Measurements from ENCODE around the gene HOXA11.
A peak's percentile ranks its signal among the peaks of the same experiment; 100 is the strongest.

The HOXA11 gene

DNA sequence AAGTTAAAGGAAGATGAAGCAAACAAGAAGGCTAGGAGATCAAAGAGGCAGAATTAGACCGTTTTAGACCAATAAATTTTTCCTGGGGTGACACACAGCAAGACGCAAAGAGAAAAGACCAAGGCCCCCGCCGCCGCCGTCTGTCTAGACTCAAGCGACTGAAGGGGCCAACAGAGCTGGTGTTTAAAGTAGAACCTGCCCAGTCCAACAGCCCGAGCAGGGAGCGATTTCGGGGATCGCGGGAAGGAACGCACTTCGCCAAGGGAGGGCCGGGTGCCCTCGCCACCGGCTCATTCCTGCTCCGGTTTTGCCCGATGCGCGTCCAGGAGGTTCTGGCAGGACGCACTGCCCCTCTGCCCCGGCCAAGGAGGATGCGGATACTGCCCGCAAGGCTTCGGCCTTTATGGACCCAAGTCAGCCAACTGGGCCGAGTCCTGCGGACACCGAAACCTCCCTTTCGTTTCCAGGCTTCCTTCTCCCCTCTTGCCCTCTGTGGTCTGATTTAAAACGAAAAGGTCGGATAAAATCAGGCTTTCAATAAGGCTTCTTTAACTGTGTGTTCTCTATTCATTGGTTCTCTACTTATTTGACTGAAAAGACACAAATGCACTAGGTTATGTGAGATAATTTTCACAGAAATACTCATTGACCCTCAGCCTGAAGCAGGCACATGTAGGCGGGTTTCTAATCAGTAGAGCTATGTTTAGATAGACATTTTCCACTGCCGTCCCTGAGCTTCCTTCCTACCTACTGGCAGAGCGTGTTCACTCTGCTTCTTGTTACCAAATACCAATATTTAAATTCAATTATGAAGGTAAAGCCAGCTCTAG lies 26.4 kb downstream of the HOXA11 start:
- DNase-seq (ENCODE audit: low read depth in 2 of 2) = no peak

DNA sequence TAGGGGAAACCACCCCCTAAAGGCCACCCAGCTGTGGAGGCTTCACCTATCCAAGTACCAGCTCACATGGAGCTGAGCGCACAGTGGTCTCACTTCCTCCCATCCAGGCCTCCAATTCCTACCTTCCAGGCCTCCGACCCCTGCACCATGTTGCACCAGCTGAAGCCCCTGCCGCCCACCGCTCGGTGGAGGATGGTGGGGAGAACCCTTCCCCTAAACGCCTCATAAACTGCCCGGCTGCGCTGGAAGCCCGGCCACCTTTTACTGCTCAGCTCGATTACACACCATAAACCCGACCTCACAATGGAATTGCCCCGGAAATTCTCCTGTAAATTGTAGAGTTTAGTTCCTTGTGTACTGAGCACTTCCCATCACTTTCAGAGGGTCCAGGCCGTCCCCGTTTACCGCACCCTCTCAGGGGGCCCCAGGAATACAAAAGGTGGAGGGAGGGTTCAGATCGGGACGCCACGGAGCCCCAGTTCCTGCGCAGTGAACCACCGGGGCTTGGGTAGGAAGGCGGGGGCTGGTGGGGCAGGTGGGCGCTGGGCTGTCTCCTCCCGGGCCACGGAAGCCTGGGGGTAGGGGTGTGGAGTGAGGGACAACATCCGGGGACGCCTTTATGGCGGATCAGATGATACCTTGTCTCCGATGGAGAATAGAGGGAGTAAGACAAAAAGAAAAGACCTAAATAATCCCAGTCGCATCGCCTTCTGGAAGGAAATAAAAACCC lies 27.2 kb downstream of the HOXA11 start:
- no peak for DNase-seq (ENCODE audit: low read depth in 2 of 2)

DNA sequence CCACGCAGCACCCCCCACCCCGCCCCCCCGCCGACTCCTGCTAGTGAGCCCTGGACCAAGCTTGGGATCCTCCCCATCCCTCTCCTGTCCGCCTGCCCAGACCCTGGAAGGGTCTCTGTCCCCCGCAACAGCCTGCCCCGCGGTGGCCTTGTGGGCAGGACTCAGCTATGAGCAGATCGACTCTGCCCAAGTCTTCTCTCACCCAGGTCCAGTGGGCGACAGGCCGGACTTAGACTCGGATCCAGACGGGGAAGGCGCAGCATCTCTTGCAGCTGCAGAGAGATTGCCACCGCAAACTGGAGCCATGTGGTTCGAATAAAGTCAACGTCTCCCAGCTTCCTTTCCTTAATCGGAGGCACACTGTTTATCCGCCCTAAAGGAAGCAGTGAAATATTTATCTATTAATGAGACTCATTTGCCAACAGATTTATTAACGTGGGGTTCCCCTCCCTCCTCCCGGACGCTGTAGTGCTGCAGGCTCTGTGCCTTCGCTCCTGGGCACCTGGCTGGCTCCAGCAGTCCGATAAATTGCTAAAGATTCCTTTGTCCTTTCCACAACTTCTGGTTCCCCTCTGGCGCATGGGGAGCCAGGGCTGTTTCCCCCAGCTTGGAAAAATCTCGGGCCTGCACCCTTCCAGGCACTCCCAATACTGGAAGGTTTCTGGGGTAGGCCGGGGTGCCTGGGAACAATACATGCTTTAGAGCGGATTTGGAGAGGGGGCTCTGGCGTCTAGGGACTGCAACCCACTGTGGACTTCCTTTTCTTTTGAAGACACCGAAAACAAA lies 27.9 kb downstream of the HOXA11 start:
- no peak for DNase-seq (ENCODE audit: low read depth in 2 of 2)

DNA sequence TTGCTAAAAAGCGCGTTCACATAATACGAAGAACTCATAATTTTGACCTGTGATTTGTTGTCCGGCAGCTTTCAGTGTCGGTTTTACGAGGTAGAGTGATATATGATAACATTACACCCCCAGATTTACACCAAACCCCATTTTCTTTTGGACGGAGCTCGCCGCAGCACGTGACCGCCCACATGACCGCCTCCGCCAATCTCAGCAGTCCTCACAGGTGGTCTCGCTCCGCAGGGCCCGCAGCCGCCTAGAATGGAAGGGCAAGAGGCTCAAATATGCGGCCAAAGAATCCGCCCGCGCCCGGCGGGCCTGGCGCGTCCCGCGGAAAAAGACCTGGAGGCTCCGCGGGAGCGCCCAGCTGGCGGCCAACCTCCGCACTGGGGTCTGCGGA lies 28.5 kb downstream of the HOXA11 start, which contains the start of gene HOXA7:
HOXA7 (minus strand) TSS at position 168 of the 391 bp plus-strand sequence; CDS start at position 38, 130 bp downstream.
- no peak for DNase-seq (ENCODE audit: low read depth in 2 of 2)

DNA sequence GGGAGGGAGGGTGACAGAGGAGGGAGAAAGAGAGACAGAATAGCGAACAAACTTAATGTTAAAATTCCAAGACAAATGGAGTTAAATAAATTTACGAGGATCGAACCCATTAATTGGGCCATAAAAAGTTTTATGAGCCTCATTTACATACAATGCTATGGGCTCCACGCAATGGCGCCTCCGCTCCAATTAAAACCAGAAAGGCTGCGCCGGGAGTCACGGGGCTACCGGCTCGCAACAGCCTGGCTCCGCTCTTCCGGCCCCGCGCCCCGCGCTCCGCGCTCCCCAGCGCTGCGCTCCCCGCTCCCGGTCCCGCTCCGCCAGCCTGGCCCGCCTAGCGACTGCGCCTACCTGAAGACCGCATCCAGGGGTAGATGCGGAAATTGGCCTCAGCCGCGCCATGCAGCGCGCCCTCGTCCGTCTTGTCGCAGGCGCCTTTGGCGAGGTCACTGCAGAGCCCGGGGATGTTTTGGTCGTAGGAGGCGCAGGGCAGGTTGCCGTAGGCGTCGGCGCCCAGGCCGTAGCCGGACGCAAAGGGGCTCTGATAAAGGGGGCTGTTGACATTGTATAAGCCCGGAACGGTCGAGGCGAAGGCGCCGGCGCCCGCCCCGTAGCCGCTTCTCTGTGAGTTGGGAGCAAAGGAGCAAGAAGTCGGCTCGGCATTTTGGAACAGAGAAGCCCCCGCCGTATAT lies 29.1 kb downstream of the HOXA11 start:
- no peak for DNase-seq (ENCODE audit: low read depth in 2 of 2)

DNA sequence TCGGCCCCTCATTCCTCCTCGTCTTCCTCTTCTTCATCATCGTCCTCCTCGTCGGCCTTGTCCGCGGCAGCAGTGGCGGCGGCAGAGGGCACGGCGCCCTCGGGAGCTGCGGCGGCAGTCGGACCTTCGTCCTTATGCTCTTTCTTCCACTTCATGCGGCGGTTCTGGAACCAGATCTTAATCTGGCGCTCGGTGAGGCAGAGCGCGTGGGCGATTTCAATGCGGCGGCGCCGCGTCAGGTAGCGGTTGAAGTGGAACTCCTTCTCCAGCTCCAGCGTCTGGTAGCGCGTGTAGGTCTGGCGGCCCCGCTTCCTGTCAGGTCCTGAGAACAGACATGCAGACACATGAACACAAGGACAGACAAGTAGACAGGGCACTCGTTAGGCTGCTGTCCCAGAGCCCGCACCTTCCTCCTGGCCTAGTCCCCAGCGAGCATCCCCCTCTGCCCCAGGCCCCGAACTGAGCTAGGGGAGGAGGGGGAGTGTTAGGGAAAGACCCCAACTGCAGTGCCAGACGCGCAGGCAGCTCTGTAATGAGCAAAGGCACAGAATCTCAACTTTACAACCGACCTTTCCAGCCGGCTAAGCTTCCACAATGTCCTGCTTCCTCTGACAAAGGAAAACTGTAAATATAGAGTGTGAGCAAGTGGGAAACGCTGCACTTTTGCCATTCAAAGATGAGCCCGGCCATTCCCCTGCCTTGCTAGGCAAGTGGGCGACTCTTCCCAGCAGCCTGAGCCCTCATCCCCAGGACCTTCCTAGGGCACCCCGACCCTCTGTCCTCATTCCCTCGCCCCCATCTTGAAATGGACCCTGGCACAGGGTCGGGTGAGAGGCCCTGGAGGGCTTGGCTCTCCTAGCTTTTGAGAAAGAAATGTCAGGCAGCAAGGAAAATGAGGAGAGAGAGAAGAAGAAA lies 29.9 kb downstream of the HOXA11 start:
- DNase-seq (ENCODE audit: low read depth in 2 of 2) = no peak

DNA sequence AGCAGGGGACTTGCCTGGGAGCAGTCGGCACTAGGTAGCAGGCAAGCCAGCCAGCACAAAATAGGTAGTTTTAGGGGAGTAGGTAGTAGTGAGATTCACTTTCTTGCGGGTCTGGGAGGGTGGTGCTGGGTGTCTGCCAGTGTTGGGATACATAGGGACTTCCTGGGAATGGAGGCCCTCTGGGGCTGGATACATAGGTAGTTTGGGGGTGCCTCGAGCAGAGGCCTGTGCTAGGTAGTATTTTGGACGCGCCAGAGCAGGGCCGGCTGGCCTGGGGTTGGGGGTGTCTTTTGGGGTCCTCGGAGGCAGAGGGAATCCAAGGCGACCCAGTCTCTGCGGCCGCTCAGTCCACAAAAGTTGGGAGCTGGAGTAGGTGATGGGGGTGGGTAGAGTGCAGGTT lies 30.7 kb downstream of the HOXA11 start:
- no peak for DNase-seq (ENCODE audit: low read depth in 2 of 2)

DNA sequence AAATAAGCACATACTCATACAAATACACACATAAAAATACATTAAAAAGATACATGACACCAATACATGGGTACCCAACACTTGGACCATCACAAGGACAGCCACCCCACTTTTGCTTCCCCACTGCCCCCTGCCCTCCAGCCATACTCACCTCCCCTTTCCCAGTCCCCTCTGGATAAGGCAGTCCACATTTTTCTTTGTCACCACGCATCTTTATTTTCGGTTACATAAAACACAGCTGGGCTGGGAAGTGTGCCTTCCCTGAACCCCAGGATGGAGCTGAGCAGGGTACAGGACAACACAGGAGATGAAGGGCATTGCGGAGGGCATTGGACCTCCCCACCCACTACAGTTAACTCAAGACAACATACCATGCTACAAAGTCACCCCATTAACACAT lies 31.5 kb downstream of the HOXA11 start:
- DNase-seq (ENCODE audit: low read depth in 2 of 2) = no peak

DNA sequence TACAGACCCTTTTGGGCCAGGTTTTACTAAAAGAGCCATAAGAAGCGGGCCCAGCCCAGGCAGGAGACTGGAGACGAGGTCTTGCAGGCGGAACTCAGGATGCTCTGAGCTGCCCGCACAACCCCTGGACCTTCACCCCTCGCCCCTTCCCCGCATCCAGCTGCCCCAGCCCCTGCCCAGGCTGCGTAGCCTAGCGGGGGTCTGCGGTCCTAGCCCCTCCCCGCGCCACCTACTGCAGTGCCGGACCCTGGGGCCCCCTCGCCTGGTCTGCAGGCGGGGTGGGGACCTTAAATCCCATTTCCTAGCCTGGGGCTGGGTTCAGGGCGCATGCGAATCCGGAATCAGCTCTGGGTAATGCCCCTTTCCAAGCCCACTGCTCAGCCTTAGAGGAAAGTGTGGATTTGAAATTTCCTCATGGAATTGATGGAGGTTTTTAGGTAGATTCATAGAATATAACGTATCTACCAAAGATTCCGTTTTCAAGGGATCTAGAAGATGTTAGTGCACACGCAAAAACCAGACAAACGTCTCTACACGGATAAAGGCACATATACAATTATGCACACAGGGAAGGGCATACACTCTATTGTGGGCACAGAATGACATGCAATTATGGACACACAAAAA lies 32.1 kb downstream of the HOXA11 start:
- DNase-seq (ENCODE audit: low read depth in 2 of 2) = no peak

DNA sequence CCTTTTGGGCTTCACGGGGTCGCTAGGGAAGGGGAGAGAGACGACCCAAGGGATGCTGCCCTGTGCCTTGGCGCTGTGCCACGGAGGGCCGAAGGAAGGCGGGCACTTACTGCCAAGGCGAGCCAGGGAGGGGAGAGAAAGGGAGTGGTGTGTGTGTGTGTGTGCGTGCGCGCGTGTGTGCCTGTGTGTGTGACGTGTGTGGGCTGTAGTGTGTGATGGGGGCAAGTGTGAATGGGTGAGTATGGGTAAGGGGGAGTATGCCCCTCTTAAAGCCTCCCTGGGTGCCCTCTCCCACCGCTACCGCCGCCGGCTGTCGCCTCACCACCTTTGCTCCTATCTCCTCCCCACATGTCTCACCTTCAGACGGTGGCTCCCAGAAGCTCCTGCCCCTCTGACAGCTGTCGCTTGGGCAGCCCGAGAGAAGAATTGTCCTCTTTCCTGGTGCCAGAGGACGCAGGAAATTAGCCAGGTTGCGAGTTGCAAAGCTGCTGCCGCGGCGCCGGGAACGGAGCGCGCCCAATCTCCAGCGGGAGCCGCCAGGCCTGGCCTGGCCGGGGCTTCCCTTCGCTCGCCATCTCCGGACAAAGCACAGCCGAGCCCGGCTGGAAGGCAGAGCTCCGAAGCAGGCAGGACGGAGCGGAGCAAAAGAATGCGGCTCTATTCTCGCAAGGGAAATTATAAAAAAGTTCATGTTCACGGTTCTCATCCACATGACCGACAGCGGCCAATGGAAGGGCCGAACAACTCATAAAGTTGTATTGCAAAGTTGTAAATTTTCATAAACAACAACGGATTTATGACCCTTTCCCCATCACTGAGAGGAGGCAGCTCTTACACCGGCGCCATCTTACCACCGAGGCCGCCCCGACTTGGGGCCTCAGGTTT lies 32.9 kb downstream of the HOXA11 start, which contains the start of gene HOXA3:
HOXA3 (minus strand) TSS at position 653 of the 885 bp plus-strand sequence. CDS start 41,943 bp downstream, outside the sequence.
- no peak for DNase-seq (ENCODE audit: low read depth in 2 of 2)

DNA sequence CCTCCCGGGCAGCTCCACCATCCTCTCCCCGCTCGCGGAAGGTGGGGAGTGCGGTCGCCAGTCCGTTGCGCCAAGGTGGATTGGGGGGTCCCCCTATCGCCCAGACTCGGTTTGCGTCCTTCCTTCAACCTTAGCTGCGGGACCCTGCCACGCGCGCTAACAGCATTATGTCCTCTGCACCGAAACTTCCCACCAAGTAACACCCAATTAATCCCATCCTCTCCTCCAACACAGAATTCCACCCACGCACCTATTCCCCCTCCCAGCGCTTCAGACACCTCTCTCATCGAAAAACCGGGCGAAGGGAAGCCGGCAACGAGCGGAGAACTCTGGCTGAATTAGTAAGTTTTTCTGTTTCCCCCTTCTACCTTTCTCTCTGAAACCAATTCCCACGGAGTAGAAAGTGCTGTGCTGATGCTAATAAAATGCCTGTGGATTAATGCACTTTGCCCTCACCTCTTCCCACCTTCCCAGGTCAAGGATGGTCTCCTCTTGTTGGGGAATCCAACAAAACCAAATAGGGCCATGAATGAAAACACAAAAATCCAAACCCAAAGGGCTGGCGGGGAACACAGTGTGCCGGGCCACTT lies 33.6 kb downstream of the HOXA11 start:
- no peak for DNase-seq (ENCODE audit: low read depth in 2 of 2)

DNA sequence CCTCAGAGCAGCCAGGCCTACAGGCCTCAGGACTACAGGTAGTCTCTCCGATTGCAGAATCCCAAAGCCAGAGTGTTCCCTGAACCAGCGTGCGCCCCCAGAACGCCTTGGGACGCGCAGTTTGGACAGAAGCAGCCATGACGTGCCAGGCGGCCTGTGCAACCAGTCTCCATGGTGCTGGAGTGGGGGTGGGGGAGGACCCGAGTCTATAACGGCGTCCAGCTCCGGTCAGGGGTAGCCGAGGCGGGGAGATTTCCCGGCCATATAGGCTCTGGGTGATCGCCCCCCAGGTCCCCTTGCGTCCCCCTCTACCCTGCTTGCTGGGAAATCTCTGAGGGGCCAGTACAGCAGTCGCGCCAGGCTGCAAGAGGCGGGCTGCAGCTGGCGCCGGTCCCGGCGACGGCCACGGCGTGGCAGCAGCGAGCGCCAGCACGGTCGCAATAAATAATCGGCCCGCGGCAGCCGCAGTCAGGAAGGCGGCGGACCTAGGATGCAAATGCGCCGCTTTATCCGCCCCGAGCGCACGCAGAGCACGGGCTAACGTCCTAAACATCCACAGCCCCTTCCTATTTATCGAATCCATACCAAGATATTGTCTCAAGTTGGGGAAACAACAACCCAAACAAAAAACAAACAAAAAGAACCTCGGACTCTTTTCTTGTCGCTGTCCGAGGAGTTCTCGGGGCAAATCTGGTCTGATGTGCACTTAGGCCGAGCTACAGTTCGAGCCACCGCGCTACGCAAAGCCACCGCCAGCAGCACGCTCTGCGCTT lies 34.3 kb downstream of the HOXA11 start:
- peak; percentile 49 to 59 for DNase-seq (ENCODE audit: low read depth in 2 of 2)

DNA sequence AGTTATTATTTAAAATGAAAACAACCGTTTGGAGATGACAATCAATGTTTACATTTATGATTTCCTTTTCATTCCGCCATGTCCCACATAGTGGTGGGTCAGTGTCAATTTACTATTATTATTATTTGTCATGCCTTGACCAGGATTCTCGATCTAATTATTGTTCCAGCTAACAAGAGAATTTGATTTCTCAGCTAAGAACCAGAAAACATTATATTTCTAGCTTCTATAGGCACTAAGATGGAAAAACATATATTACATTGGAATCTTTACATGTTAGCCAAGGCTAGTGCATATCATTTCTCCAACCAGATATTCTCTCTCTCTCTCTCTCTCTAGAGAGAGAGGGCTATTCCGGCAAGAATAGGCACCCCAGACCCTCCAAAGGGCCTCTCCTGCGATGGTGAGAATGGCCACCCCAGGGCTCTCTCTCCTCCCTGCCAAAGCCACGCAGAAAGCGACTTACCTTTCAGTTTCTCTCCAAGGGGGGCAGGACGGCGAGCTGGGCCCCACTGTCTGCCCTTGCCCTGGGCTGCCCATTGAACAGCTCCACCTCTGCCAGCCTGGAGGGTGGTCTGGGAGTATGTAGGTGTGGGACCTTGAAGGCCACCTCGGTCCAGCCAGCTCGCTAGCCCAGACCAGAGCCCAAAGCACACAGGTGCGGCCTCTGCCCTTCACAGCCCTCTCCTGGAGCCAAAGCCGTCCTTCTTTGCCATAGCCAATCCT lies 35.0 kb downstream of the HOXA11 start:
- DNase-seq (ENCODE audit: low read depth in 2 of 2) = no peak

DNA sequence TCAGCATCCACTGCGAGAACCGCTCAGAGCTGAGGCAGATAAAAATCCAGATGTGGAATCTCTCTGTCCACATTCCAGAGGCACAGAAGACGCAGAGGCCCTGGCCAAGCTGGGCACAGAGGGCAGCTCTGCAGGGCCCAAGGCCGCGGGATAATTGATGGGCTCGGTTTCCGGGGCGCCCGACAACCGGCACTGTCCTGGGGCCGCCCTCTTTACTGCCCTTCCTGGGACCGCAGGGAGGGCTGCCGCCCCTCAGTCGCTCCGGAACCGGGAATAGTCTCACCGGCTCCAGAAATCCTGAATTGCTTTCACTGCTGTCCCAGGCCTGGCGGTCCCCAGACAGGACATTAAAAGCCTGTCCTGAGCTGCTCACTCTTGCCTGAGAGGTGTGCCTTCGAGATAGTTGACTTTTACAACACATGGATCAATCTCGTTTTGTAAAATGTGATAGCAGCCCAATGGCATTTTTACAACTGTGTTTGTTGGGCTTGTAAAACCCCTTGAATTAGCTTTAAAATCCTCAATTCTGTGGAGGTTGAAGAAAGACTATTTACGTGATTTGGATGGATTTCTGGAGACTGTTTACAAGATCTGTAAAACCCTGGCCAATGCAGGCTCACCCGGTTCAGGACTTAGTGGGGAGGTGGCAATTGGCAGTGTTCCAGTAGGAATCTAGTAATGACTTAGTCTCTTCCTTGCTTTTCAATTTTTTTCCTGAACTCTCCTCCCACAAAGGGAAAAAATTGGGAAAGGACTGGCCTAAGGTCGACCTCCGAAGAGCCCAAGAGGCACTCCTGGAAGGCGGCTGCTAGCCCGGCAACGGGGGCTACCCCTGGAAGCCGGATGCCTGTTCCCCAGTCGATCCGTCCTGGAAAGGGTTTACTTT lies 36.0 kb downstream of the HOXA11 start:
- no peak for DNase-seq (ENCODE audit: low read depth in 2 of 2)

DNA sequence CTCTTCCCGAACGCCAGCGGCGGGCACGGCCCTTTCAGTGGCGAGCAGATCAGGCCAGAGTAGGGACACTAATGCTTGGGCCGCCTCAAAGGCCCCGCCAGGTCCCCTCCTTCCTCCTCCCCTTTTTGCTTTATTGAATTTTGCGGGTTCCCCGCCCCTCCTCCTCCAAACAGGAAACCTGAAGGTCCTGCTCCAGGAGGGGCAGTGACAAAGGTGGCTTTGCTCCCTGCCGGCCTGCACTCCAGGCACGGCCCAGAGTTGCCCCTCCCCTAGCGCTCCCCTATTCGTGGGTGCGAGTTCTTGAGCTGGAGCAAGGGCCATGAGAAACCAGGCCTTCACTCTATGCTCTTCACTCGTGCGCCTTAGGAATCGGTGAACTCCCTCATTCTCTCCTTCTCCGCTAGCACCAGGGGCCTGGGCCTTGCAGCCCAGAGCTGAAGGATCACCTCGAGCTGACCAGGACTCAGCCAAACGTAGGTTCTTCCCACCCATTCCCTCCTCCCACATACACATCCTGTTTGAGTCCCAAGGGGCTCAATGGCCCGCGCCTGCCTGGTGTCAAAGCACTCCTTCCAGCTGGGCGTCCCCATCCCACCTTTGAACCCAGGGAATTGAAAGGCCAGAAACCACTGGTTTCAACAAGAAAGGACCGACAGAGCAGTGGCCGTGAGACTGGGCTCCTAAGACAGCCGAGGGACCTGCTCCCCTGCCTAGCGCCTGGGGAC lies 36.8 kb downstream of the HOXA11 start:
- DNase-seq (ENCODE audit: low read depth in 2 of 2) = no peak

All from stimulated activated CD4-positive, alpha-beta T cell treated with anti-CD3 and anti-CD28 coated beads, Interleukin-4, amount 100 ng/mL, for 48 hours (primary cell).